Coronary artery (tissue), 2 donors: ENCODE measurements around the gene APRT.
"Not testable (repeated sequence)": the region's sequence is repeated elsewhere in the genome, so short reads cannot be mapped to it uniquely, and the experiment has no call there.

ENCODE experiments used
- DNase-seq: peaks from one replicate; pipeline ENCODE4 v3.0.0-alpha.2; 2017; ENCODE audit warnings: low spot score
- H3K27ac ChIP-seq, 2 donors: fragments of 200-600 bp; sonication (generic); one replicate each; pipeline ENCODE4 v1.5.1; 2016 to 2019
- H3K4me3 ChIP-seq: fragments of 200-600 bp; sonication (generic); 2 replicates; pipeline ENCODE4 v1.5.1; 2016; ENCODE audit warnings: mild to moderate bottlenecking, moderate library complexity
- CTCF ChIP-seq: fragments of 200-600 bp; sonication (generic); IDR thresholded peaks from one replicate; pipeline ENCODE4 v1.5.1; 2019; ENCODE audit warnings: antibody characterized with exemption

APRT gene

GRCh38 chr16:88796278-88796677 lies 15.4 kb downstream of the APRT start:
- Histone ChIP-seq H3K4me3 (no peak overlapping the region), H3K27ac (no peak overlapping the region)
- no peak for DNase-seq
- no peak for TF ChIP-seq CTCF

GRCh38 chr16:88793251-88793954 lies 18.3 kb downstream of the APRT start:
- no peak for TF ChIP-seq CTCF
- no peak overlapping the region for H3K4me3 ChIP-seq
- H3K27ac ChIP-seq = no peak overlapping the region
- no peak for DNase-seq

- no peak for TF ChIP-seq CTCF
- H3K27ac ChIP-seq = no peak overlapping the region
- DNase-seq = no peak
These were observed 19.0 kb downstream of the APRT start for GRCh38 chr16:88792668-88793250.

GRCh38 chr16:88792078-88792550 lies 19.6 kb downstream of the APRT start:
- no peak for TF ChIP-seq CTCF
- H3K4me3 ChIP-seq = no peak overlapping the region
- no peak for DNase-seq
- no peak overlapping the region for H3K27ac ChIP-seq

More at GRCh38 chr16:88792668-88793250, 19.0 kb downstream of the APRT start:
- H3K4me3 ChIP-seq = no peak overlapping the region

- Histone ChIP-seq H3K27ac (peak overlapping the region in 1 of 2 donors; percentile 0), H3K4me3 (peak overlapping the region; percentile 0)
- no peak for TF ChIP-seq CTCF
- no peak for DNase-seq
These were observed 21.2 kb downstream of the APRT start for GRCh38 chr16:88790312-88791211.

GRCh38 chr16:88789594-88789993 lies 22.1 kb downstream of the APRT start:
- Histone ChIP-seq H3K4me3 (no peak overlapping the region), H3K27ac (no peak overlapping the region)
- TF ChIP-seq CTCF = no peak
- no peak for DNase-seq

- H3K4me3 ChIP-seq, DNase-seq, H3K27ac ChIP-seq: not testable (repeated sequence)
These were observed 23.0 kb downstream of the APRT start for GRCh38 chr16:88788749-88789148.
